ENCODE measurements around the gene CCDC33.

CCDC33 gene

DNA sequence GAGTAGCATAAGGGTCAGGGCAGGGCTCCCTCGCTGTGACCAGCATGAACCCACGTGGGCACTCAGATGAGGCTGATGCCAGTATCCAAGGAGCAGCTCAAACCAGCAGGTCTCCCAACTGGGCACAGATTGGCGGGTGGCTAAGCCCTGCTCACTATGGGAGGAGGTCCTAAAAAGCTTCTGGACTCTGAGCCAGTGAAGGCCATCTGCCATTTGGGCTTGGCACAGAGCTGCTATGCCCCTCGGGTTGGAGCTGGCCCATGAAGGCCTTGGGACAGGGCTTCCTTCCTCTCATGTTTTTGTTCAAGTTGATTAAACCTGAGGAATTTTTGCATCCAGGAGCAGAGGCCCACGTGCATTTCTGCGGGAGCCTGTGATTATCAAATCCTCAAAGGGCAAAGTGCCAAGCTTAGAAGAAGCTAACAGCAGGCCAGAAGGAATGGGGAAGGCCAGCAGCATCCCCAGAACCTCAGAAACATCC, 29.3 kb upstream of the CCDC33 start:
- Histone ChIP-seq H3K4me3 (ENCODE audit: low read length) (no peak overlapping the region), H3K36me3 (ENCODE audit: control insufficient read depth, insufficient read depth, low read length) (no peaks in the 10 kb centered on the region), H3K23ac (ENCODE audit: low read length) (no peak overlapping the region), H3K4me1 (ENCODE audit: control insufficient read depth, low read depth, low read length) (peaks cover 29% of the 10 kb centered on the region), H3K79me1 (ENCODE audit: low read length) (no peaks in the 10 kb centered on the region), H4K5ac (ENCODE audit: low read length) (no peak overlapping the region), H3K79me2 (ENCODE audit: control insufficient read depth, insufficient read depth, low read length) (no peaks in the 10 kb centered on the region), H2AK5ac (ENCODE audit: low read length) (no peak overlapping the region), H4K8ac (ENCODE audit: low read depth, low read length) (no peak overlapping the region), H2BK120ac (ENCODE audit: low read depth, low read length) (no peak overlapping the region), H3K9ac (ENCODE audit: low read length) (no peak overlapping the region), H2BK15ac (replicated peaks; ENCODE audit: low read depth) (no peak overlapping the region), H3K4ac (ENCODE audit: low read depth, low read length) (no peak overlapping the region), H3K27ac (ENCODE audit: low read depth, low read length) (no peak overlapping the region), H3K27me3 (ENCODE audit: insufficient read depth, low read length, poor library complexity) (no peaks in the 10 kb centered on the region), H3K18ac (ENCODE audit: low read length) (no peak overlapping the region), H2BK5ac (ENCODE audit: low read length) (no peak overlapping the region), H3K56ac (ENCODE audit: low read length) (no peak overlapping the region), H3K4me2 (ENCODE audit: low read length) (no peak overlapping the region)
- no CpG with 5 or more reads among the region's 6 CpGs for WGBS (ENCODE audit: extremely low coverage, insufficient coverage, low lambda C conversion rate)
- DNase-seq, result no peak

DNA sequence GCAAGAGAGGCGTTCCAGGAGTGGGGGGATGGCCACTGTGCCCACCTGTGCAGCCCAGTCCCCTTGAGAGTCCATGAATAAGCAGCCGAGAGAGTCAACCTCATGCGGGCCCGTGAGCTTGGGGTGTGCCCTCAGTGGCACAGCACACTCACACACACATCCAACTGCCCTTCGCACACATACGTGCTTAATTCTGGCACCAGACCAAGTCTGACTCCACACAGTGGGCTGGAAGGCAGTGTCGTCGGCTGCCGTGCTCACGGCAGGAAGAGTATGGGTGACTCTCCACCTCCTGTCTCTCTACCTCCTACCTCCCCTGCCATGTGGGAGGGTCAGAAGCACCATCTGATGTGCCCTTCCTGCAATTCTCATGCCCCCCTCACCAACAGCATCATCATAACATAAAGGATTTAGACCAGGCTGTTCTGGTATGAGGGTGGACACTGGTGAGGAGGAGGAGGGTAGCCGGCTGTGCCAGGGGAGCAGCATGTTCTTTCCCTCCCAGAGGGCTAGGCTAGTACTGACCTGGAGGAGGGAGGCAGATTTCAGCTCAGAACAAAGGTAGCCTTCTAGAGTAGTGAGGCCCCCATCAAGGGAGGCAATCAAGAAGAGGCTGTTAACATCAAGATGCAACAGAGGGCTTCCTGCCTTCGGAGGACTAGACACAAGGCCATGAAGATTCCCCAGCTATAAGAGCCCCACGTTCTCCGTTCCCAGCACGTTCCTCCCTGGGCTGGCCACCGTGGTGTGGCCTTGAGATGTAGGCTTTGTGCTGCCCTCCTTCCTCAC, 28.3 kb upstream of the CCDC33 start:
- no peak overlapping the region for H2BK15ac ChIP-seq (replicated peaks; ENCODE audit: low read depth)
- WGBS (ENCODE audit: extremely low coverage, insufficient coverage, low lambda C conversion rate), result no CpG with 5 or more reads among the region's 16 CpGs
- H3K18ac ChIP-seq (ENCODE audit: low read length), result peak overlapping the region; percentile 77
- no peak for DNase-seq
- no peak overlapping the region for H3K4me3 ChIP-seq (ENCODE audit: low read length)
- peak overlapping the region; percentile 7 for H2BK5ac ChIP-seq (ENCODE audit: low read length)
- no peak overlapping the region for H4K5ac ChIP-seq (ENCODE audit: low read length)
- H3K36me3 ChIP-seq (ENCODE audit: control insufficient read depth, insufficient read depth, low read length), result no peaks in the 10 kb centered on the region
- no peaks in the 10 kb centered on the region for H3K79me1 ChIP-seq (ENCODE audit: low read length)
- H2BK120ac ChIP-seq (ENCODE audit: low read depth, low read length), result no peak overlapping the region
- H2AK5ac ChIP-seq (ENCODE audit: low read length), result peak overlapping the region; percentile 28
- no peak overlapping the region for H3K4ac ChIP-seq (ENCODE audit: low read depth, low read length)
- H4K8ac ChIP-seq (ENCODE audit: low read depth, low read length), result no peak overlapping the region
- peak overlapping the region; percentile 35 for H3K9ac ChIP-seq (ENCODE audit: low read length)
- no peaks in the 10 kb centered on the region for H3K79me2 ChIP-seq (ENCODE audit: control insufficient read depth, insufficient read depth, low read length)
- H3K27ac ChIP-seq (ENCODE audit: low read depth, low read length), result no peak overlapping the region
- H3K23ac ChIP-seq (ENCODE audit: low read length), result no peak overlapping the region
- no peak overlapping the region for H3K4me2 ChIP-seq (ENCODE audit: low read length)
- H3K56ac ChIP-seq (ENCODE audit: low read length), result peak overlapping the region; percentile 75
- peaks cover 31% of the 10 kb centered on the region for H3K4me1 ChIP-seq (ENCODE audit: control insufficient read depth, low read depth, low read length)
- no peaks in the 10 kb centered on the region for H3K27me3 ChIP-seq (ENCODE audit: insufficient read depth, low read length, poor library complexity)

DNA sequence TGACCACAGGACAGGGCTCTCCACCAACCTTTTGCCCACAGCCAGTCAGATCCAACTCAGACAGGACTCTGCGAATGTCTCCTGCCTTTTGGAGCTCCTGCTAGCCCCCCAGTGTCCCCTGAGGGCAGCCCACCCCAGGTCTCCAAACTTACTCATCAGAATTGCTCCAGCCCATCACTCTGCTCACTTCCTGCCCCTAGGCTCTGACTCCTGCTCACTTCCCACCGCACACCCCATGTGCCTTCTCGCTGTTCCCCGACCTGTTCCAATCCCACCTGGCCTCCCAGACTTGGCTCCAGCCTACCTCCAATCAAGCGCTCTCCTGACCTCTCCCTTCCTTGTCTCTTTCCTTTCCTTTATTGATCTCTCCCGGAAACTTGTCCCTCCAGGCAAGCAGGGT, 27.6 kb upstream of the CCDC33 start:
- H3K4me1 ChIP-seq (ENCODE audit: control insufficient read depth, low read depth, low read length), result peaks cover 27% of the 10 kb centered on the region
- peak overlapping the region; percentile 75 for H3K56ac ChIP-seq (ENCODE audit: low read length)
- H3K27ac ChIP-seq (ENCODE audit: low read depth, low read length), result peak overlapping the region; percentile 80
- H2BK5ac ChIP-seq (ENCODE audit: low read length), result peak overlapping the region; percentile 54
- peak overlapping the region; percentile 39 for H3K4ac ChIP-seq (ENCODE audit: low read depth, low read length)
- no peak overlapping the region for H4K8ac ChIP-seq (ENCODE audit: low read depth, low read length)
- no peaks in the 10 kb centered on the region for H3K36me3 ChIP-seq (ENCODE audit: control insufficient read depth, insufficient read depth, low read length)
- no peaks in the 10 kb centered on the region for H3K79me2 ChIP-seq (ENCODE audit: control insufficient read depth, insufficient read depth, low read length)
- H4K5ac ChIP-seq (ENCODE audit: low read length), result no peak overlapping the region
- peak overlapping the region; percentile 28 for H2AK5ac ChIP-seq (ENCODE audit: low read length)
- peak overlapping the region; percentile 77 for H3K18ac ChIP-seq (ENCODE audit: low read length)
- peak overlapping the region; percentile 4 for H3K4me2 ChIP-seq (ENCODE audit: low read length)
- H3K23ac ChIP-seq (ENCODE audit: low read length), result peak overlapping the region; percentile 54
- peak; percentile 55 for DNase-seq
- H2BK15ac ChIP-seq (replicated peaks; ENCODE audit: low read depth), result no peak overlapping the region
- no peaks in the 10 kb centered on the region for H3K79me1 ChIP-seq (ENCODE audit: low read length)
- H2BK120ac ChIP-seq (ENCODE audit: low read depth, low read length), result no peak overlapping the region
- H3K9ac ChIP-seq (ENCODE audit: low read length), result peak overlapping the region; percentile 35
- H3K4me3 ChIP-seq (ENCODE audit: low read length), result no peak overlapping the region
- no peaks in the 10 kb centered on the region for H3K27me3 ChIP-seq (ENCODE audit: insufficient read depth, low read length, poor library complexity)
- no CpG with 5 or more reads among the region's 6 CpGs for WGBS (ENCODE audit: extremely low coverage, insufficient coverage, low lambda C conversion rate)

DNA sequence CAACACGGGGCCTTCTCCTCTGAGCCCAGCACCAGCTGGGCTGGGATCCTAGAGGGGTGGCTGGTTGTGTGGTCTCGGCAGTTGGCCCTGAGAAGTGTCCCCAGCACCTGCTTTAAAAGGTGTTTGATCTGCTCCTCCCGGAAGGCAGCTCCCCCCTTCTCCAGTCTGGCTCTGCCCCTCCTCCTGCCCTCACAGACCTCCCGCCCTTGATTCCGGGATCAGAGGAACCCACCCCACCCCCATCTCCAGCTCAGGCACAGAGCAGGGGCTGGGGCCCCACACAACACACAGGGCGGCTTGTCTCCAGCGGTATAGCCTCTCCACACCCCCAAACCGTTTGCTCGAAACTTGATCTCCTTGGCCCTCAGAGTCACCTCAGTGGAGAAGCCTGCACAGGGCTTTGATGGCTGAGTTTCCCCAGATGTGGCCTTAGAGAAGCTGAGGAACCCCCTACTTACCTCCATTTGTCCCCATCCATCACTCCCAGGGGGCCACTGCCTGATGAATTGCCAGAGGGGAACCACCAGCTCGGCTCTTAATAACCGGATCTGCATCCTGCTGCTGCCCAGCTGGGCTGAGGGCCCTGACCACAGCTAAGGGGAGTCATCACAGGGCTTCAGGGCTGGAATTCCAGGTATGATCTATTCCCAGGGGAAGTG, 27.1 kb upstream of the CCDC33 start:
- Histone ChIP-seq H3K23ac (ENCODE audit: low read length) (peak overlapping the region; percentile 54), H2BK5ac (ENCODE audit: low read length) (peak overlapping the region; percentile 57), H3K36me3 (ENCODE audit: control insufficient read depth, insufficient read depth, low read length) (no peaks in the 10 kb centered on the region), H3K4me3 (ENCODE audit: low read length) (no peak overlapping the region), H4K8ac (ENCODE audit: low read depth, low read length) (no peak overlapping the region), H3K9ac (ENCODE audit: low read length) (peak overlapping the region; percentile 44), H4K5ac (ENCODE audit: low read length) (peak overlapping the region; percentile 33), H3K56ac (ENCODE audit: low read length) (peak overlapping the region; percentile 79), H2BK15ac (replicated peaks; ENCODE audit: low read depth) (no peak overlapping the region), H3K4me1 (ENCODE audit: control insufficient read depth, low read depth, low read length) (peaks cover 24% of the 10 kb centered on the region), H3K27ac (ENCODE audit: low read depth, low read length) (peak overlapping the region; percentile 80), H3K79me1 (ENCODE audit: low read length) (no peaks in the 10 kb centered on the region), H3K4me2 (ENCODE audit: low read length) (peak overlapping the region; percentile 4), H2AK5ac (ENCODE audit: low read length) (peak overlapping the region; percentile 37), H3K79me2 (ENCODE audit: control insufficient read depth, insufficient read depth, low read length) (no peaks in the 10 kb centered on the region), H2BK120ac (ENCODE audit: low read depth, low read length) (peak overlapping the region; percentile 33), H3K18ac (ENCODE audit: low read length) (peak overlapping the region; percentile 77), H3K4ac (ENCODE audit: low read depth, low read length) (peak overlapping the region; percentile 39), H3K27me3 (ENCODE audit: insufficient read depth, low read length, poor library complexity) (no peaks in the 10 kb centered on the region)
- peak; percentile 72 for DNase-seq
- no CpG with 5 or more reads among the region's 11 CpGs for WGBS (ENCODE audit: extremely low coverage, insufficient coverage, low lambda C conversion rate)

DNA sequence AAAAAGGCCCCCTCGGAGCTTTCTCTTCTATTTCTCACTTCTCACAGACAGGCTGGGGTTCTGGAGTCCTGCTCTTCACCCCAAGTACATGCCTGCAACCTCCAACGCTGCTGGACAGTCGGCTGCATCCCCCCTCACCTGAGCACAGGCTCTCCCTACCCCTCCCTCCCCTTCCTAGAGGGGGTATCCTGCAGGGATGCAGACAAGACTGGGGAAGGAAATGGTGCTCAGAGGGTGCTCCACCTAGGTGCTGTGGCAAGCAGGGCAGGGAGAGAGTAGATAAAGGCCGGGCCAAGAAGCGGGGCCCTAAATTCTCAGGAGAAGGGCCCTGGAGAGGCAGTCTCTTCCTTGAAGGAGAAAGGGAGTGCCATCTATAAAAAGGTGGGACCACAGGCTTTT, 26.6 kb upstream of the CCDC33 start:
- WGBS (ENCODE audit: extremely low coverage, insufficient coverage, low lambda C conversion rate), result no CpG with 5 or more reads among the region's 5 CpGs
- Histone ChIP-seq H3K56ac (ENCODE audit: low read length) (peak overlapping the region; percentile 79), H3K79me1 (ENCODE audit: low read length) (no peaks in the 10 kb centered on the region)

More for the DNA sequence above, 26.6 kb upstream of the CCDC33 start:
- H2AK5ac ChIP-seq (ENCODE audit: low read length), result no peak overlapping the region
- peak overlapping the region; percentile 33 for H2BK120ac ChIP-seq (ENCODE audit: low read depth, low read length)
- H4K5ac ChIP-seq (ENCODE audit: low read length), result no peak overlapping the region
- no peaks in the 10 kb centered on the region for H3K27me3 ChIP-seq (ENCODE audit: insufficient read depth, low read length, poor library complexity)
- no peak overlapping the region for H2BK15ac ChIP-seq (replicated peaks; ENCODE audit: low read depth)
- DNase-seq, result no peak
- H3K23ac ChIP-seq (ENCODE audit: low read length), result no peak overlapping the region
- H3K36me3 ChIP-seq (ENCODE audit: control insufficient read depth, insufficient read depth, low read length), result no peaks in the 10 kb centered on the region
- H3K4me3 ChIP-seq (ENCODE audit: low read length), result no peak overlapping the region
- no peak overlapping the region for H3K4ac ChIP-seq (ENCODE audit: low read depth, low read length)
- H2BK5ac ChIP-seq (ENCODE audit: low read length), result peak overlapping the region; percentile 57
- no peaks in the 10 kb centered on the region for H3K79me2 ChIP-seq (ENCODE audit: control insufficient read depth, insufficient read depth, low read length)
- H4K8ac ChIP-seq (ENCODE audit: low read depth, low read length), result no peak overlapping the region
- H3K9ac ChIP-seq (ENCODE audit: low read length), result peak overlapping the region; percentile 35
- H3K4me1 ChIP-seq (ENCODE audit: control insufficient read depth, low read depth, low read length), result peaks cover 21% of the 10 kb centered on the region
- peak overlapping the region; percentile 80 for H3K27ac ChIP-seq (ENCODE audit: low read depth, low read length)
- H3K4me2 ChIP-seq (ENCODE audit: low read length), result no peak overlapping the region
- H3K18ac ChIP-seq (ENCODE audit: low read length), result peak overlapping the region; percentile 33
